ENCODE measurements around the gene GLIS2. TPM values are rescaled to one million over a fixed set of nuclear protein-coding genes. Genes with fewer than 3 reads are reported as not detected.

GLIS2 gene
- polyA plus RNA-seq, 5 donors = 13.7 to 35.3 (median 22.8) TPM

GRCh38 chr16:4293822-4294457 is 21.9 kb upstream of the GLIS2 start:
- DNase-seq = peak; percentile 80 to 85

- no peak for DNase-seq
Measured at GRCh38 chr16:4295581-4295980, 20.3 kb upstream of the GLIS2 start.

- no peak for DNase-seq
Measured at GRCh38 chr16:4297480-4297879, 18.4 kb upstream of the GLIS2 start.

GRCh38 chr16:4298761-4299522 is 16.9 kb upstream of the GLIS2 start:
- peak in 1 of 2 donors; percentile 43 for DNase-seq

- DNase-seq = no peak
Measured at GRCh38 chr16:4301177-4301576, 14.7 kb upstream of the GLIS2 start.

- no peak for DNase-seq
Measured at GRCh38 chr16:4301968-4302367, 13.9 kb upstream of the GLIS2 start.

- no peak for DNase-seq
Measured at GRCh38 chr16:4303973-4304372, 11.9 kb upstream of the GLIS2 start.

GRCh38 chr16:4306470-4307214 is 9.2 kb upstream of the GLIS2 start:
- DNase-seq = no peak

GRCh38 chr16:4307215-4308037 is 8.4 kb upstream of the GLIS2 start:
- peak; percentile 95 for DNase-seq

- DNase-seq = no peak
Measured at GRCh38 chr16:4309102-4309832, 6.6 kb upstream of the GLIS2 start.

- no peak for DNase-seq
Measured at GRCh38 chr16:4309833-4310266, 6.0 kb upstream of the GLIS2 start.

GRCh38 chr16:4313563-4314531 is 2.0 kb upstream of the GLIS2 start:
- no peak for DNase-seq

- DNase-seq = no peak
Measured at GRCh38 chr16:4314532-4315185, 1.2 kb upstream of the GLIS2 start.

GRCh38 chr16:4316108-4316863 is 419 bp downstream of the GLIS2 start:
- no peak for DNase-seq

- no peak for DNase-seq
Measured at GRCh38 chr16:4316864-4317531, 1.1 kb downstream of the GLIS2 start.

- DNase-seq = no peak
Measured at GRCh38 chr16:4317532-4318450, 1.9 kb downstream of the GLIS2 start.

- no peak for DNase-seq
Measured at GRCh38 chr16:4318451-4318910, 2.6 kb downstream of the GLIS2 start.
